ENCODE data around the gene ATP9B.

Gene ATP9B

GRCh38 chr18:79200546-79201268 lies 131.5 kb downstream of the ATP9B start:
- no peak for DNase-seq

DNA sequence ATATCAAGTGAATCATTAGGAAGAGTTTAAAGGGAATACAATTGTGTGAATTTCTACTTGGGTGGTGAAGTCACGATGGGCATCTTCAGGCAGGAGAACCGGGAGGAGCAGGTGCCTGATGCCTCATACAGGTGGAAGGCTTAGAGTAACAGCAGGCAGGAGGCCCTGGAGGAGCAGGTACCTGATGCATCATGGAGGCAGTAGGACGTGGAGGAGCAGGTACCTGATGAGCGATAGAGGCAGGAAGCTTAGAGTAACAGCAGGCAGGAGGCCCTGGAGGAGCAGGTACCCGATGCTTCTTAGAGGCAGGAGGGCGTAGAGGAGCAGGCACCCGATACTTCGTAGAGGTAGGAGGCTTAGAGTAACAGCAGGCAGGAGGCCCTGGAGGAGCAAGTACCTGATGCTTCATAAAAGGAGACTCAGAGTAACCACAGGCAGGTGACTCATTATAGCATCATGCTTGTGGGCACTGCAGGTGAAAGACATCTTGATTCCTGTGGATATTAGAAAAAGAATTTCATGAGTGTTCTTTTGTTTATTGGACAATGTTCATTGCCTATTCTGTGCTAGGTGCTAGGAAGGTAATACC lies 133.9 kb downstream of the ATP9B start:
- DNase-seq = no peak

- DNase-seq = no peak
Observed at GRCh38 chr18:79204889-79205807, 136.0 kb downstream of the ATP9B start.

- DNase-seq = no peak
Observed at GRCh38 chr18:79206444-79206843, 137.2 kb downstream of the ATP9B start.

DNA sequence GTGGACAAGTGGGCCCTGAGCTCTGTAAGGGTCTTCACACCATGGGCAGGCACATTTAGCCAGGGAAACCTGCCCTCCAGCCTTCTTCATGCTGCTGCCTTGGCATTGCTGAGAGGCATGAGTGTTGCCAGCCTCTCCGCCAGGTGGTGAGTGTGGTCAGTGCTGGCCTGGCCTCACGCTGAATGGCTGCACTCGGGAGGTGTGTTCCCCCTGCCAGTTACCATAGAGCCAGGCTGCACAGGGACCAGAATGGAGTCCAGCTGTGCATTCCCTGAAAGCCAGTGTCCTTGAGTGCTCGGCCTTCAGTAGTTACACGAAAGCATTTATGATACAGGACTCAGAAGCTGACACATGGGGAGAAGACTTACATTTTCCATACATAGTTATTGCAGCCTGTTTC lies 139.7 kb downstream of the ATP9B start:
- DNase-seq = no peak

- no peak for DNase-seq
Observed at GRCh38 chr18:79210002-79210910, 141.1 kb downstream of the ATP9B start.

DNA sequence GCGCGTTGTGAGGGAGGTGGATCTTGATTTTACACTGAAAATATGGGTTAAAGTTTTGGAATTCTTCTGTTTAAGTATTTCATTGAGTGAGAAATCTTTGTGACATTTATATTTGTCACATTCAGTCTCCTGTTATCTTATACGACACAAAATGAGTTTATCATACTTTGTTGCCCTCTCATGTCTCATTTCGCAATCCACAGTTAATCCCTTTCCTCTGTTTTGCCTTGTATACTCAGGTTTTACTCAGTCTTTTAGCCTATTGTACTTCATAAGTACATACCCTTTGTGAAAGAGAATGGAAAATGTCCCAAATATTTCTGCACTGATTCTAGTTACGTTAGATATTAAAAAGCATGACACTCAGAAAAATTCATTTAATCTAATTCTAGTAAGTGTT lies 142.7 kb downstream of the ATP9B start:
- DNase-seq = no peak

DNA sequence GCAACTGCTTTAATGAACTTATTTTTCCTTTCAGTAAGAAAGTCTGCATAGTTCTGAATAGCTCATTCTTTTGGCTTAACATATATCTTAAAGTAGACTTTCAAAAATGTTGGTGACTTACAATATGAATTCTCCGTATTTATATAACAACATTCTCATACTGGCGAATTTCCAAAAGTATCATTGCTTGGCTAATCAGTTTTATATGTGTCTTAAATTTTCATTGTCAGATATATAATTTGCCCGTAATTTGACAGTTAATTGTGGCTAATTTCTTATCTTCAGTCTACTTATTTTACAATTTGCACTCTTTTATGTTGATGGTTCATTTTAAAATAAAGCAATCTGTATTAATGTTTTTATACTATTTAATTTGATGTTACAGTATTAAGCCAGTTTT lies 144.9 kb downstream of the ATP9B start:
- DNase-seq = no peak

DNA sequence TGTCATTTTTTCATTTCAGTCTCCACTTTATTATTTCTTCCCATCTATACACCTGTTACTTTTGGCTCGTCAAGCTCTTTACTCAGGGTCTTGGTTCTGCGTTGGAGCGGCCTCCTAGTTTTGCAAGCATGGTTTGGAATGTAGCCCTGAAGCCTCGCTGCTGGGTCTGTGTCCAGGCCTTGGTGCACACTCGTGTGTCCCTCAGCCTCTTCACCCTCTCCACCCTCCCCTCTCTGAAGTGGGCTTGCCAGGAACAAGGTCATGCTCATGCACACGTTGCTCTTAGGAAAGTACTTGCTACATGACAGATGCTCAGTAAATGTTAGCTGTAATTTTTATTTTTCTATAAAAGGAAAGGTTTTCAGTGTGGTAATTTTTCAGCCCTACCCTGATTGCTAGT lies 147.0 kb downstream of the ATP9B start:
- DNase-seq = no peak

DNA sequence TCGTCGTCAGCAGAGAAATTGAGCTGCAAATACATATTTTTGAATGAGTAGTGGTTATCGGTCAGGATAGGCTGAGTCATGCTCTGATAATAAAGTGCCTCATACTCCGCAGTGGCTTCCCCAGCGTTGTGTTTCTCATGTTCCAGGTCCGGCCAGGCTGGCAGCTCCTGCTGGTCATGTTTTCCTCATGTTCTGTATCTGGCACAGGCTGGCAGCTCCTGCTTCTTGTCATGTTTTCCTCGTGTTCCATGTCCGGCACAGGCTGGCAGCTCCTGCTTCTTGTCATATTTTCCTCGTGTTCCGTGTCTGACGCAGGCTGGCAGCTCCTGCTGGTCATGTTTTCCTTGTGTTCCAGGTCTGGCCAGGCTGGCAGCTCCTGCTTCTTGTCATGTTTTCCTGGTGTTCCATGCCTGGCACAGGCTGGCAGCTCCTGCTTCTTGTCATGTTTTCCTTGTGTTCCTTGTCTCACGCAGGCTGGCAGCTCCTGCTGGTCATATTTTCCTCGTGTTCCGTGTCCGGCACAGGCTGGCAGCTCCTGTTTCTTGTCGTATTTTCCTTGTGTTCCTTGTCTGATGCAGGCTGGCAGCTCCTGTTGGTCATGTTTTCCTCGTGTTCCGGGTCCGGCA lies 148.9 kb downstream of the ATP9B start:
- DNase-seq = no peak

- no peak for DNase-seq
Observed at GRCh38 chr18:79218605-79219190, 149.5 kb downstream of the ATP9B start.

GRCh38 chr18:79221136-79221535 lies 151.9 kb downstream of the ATP9B start:
- DNase-seq = no peak

- DNase-seq = no peak
Observed at GRCh38 chr18:79222790-79223189, 153.6 kb downstream of the ATP9B start.

DNA sequence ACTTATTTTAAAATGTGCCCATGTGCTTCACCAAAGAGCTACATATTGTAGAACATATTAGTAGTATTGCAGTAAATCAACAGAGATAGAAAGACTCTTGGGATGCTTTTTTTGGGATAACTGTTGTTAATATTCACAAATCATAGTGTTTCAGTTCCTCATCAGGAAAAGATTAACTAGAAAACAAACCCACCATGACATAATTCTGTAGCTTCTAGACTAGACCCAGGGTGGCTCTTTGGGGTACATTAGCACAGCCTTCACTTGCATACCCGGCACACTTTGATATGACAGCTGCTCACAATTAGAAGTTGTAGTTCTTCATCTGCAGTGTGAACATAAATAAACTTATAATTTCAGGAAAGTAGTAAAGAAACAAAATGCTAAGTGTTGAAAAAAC lies 154.2 kb downstream of the ATP9B start:
- DNase-seq = no peak

GRCh38 chr18:79224381-79224780 lies 155.2 kb downstream of the ATP9B start:
- DNase-seq = no peak

DNA sequence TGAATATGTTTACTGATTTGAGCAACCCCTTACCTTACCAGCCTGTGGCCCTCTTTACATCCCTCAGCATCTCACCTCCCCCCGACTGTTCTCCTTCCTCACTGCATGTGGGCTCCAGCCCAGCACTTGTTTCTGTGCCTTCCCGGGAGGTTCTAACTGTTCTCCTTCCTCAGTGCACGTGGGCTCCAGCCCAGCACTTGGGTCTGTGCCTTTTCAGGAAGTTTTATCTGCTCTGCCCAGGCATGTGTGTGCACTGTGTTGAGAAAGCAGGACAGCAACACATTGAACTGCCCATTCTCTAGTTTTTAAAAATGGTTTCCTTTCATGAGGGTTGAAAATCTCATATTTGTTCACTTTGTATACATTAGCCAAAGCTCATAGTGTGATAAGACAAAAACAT lies 158.4 kb downstream of the ATP9B start:
- no peak for DNase-seq

- no peak for DNase-seq
Observed at GRCh38 chr18:79229431-79229830, 160.2 kb downstream of the ATP9B start.

- DNase-seq = no peak
Observed at GRCh38 chr18:79234438-79234837, 165.2 kb downstream of the ATP9B start.

GRCh38 chr18:79239631-79240030 lies 170.4 kb downstream of the ATP9B start:
- no peak for DNase-seq

DNA sequence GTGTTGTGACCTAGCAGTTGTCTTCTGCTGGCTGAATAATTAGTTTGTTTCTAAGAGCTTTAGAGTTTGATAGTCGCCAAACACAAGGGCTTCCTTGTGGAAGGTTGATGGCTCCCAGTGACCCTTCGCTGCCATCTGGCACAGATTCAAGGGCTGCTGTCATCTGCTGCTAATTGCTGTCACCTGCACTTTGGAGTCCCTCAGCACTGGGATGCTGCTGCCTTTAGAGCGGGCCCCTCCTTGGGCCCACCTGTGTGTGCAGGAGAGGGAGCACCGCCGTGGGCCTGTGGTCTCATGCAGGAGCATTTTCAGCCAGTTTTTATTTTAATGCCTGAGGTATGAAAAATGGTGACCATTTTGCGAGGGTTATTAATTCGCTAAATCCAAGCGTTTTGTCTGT lies 172.6 kb downstream of the ATP9B start:
- DNase-seq = no peak

DNA sequence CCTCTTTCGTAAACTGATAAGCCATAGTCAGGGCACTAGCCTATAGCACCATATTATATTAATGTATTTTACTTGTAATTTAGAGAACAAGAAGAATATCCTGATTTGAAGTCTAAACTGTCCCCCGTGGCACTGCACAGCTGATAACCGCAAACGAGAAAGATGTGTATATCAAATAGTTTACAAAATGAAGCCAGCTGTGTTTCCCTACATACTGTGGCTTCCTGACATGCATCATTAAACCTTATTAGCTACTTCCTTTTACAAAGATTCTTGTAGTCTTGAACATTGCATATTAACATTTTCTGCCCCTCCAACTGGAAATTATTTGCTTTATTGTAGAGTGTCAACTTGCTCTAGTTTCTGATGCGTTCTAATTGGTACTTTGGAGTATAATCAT lies 173.1 kb downstream of the ATP9B start:
- DNase-seq = no peak

DNA sequence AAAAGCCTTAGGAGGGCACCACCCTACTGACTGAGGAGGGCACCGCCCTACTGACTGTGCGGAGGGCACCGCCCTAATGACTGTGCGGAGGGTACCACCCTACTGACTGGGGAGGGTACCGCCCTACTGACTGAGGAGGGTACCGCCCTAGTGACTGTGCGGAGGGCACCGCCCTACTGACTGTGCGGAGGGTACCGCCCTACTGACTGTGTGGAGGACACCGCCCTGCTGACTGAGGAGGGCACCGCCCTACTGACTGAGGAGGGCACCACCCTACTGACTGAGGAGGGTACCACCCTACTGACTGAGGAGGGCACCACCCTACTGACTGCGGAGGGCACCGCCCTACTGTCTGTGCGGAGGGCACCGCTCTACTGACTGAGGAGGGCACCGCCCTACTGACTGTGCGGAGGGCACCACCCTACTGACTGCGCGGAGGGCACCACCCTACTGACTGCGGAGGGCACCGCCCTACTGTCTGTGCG lies 176.4 kb downstream of the ATP9B start:
- no peak for DNase-seq

Data from NCI-H2029 (cell line).